IMR-90 (cell line): ENCODE measurements around the gene COL1A1. TPM values are rescaled to one million over a fixed set of nuclear protein-coding genes. Genes with fewer than 3 reads are reported as not detected.

Experiments
- ATAC-seq: fragments of 200-7000 bp; cut with Tn5 transposase; 2 replicates; pipeline ENCODE4 v1.9.1; 2020; ENCODE audit warnings: low read depth, mild to moderate bottlenecking, moderate library complexity
- BruUV-seq: library from RNA; stranded (reverse); fragments of 400-500 nt; replicated peaks from 2 replicates; lab custom pipeline; 2021; lab: Mats Ljungman, UMichigan
- CTCF ChIA-PET: fragments of 300-600 bp; formaldehyde crosslinking; extraction: SDS; loops from one replicate; lab custom pipeline; 2021; ENCODE audit warnings: antibody characterized with exemption; lab: Yijun Ruan, JAX
- POLR2A ChIA-PET: fragments of 300-600 bp; sonication (Branson Sonifier 250); formaldehyde crosslinking; loops from one replicate; lab custom pipeline; 2022; ENCODE audit warnings: antibody characterized with exemption; ENCODE audit not compliant: unreplicated experiment; lab: Charles Lee
- DNase-seq: peaks from one replicate; pipeline ENCODE4 v3.0.0; 2013
- H2AFZ ChIP-seq: replicated peaks from 2 replicates; pipeline ENCODE3; 2013; ENCODE audit warnings: low read length, mild to moderate bottlenecking; ENCODE audit not compliant: poor library complexity
- H2AK5ac ChIP-seq: 2 replicates; pipeline ENCODE4 v1.6.1; 2013; ENCODE audit warnings: low read depth, low read length, inconsistent platforms
- H2AK9ac ChIP-seq: replicated peaks from 2 replicates; pipeline ENCODE3; 2013; ENCODE audit warnings: mild to moderate bottlenecking, low read depth, low read length, moderate library complexity; ENCODE audit not compliant: poor library complexity
- H2BK120ac ChIP-seq: 2 replicates; pipeline ENCODE4 v1.6.1; 2013; ENCODE audit warnings: low read depth, low read length, inconsistent platforms
- H2BK15ac ChIP-seq: 3 replicates; pipeline ENCODE4 v1.6.1; 2013; ENCODE audit warnings: low read depth, low read length, inconsistent platforms
- H2BK20ac ChIP-seq: 2 replicates; pipeline ENCODE4 v1.6.1; 2013; ENCODE audit warnings: low read depth, mild to moderate bottlenecking, inconsistent platforms, low read length, moderate library complexity
- H2BK5ac ChIP-seq: 2 replicates; pipeline ENCODE4 v1.6.1; 2013; ENCODE audit warnings: mild to moderate bottlenecking, low read depth, low read length, inconsistent platforms; ENCODE audit not compliant: poor library complexity, severe bottlenecking
- H3K14ac ChIP-seq: replicated peaks from 2 replicates; pipeline ENCODE4 v1.6.1; 2013; ENCODE audit warnings: low read depth, low read length, inconsistent platforms
- H3K18ac ChIP-seq: 2 replicates; pipeline ENCODE4 v1.6.1; 2013; ENCODE audit warnings: low read depth, low read length, control low read depth
- H3K23ac ChIP-seq: 2 replicates; pipeline ENCODE4 v1.6.1; 2013; ENCODE audit warnings: low read depth, low read length, inconsistent platforms
- H3K27ac ChIP-seq: 2 replicates; pipeline ENCODE4 v1.5.1; 2013; ENCODE audit warnings: mild to moderate bottlenecking, control low read depth, low read length; ENCODE audit not compliant: insufficient read depth
- H3K27me3 ChIP-seq: 2 replicates; pipeline ENCODE4 v1.6.1; 2013; ENCODE audit warnings: low read length; ENCODE audit not compliant: control insufficient read depth, insufficient read depth
- H3K36me3 ChIP-seq: 2 replicates; pipeline ENCODE4 v1.6.1; 2013; ENCODE audit warnings: low read length, mixed read lengths; ENCODE audit not compliant: control insufficient read depth, insufficient read depth
- H3K4ac ChIP-seq: 2 replicates; pipeline ENCODE4 v1.6.1; 2013; ENCODE audit warnings: low read depth, low read length, inconsistent platforms
- H3K4me1 ChIP-seq: 2 replicates; pipeline ENCODE4 v1.6.1; 2013; ENCODE audit warnings: low read length, mixed read lengths; ENCODE audit not compliant: control insufficient read depth, insufficient read depth
- H3K4me2 ChIP-seq: 2 replicates; pipeline ENCODE4 v1.6.1; 2013; ENCODE audit warnings: low read depth, mild to moderate bottlenecking, control low read depth, low read length, moderate library complexity
- H3K4me3 ChIP-seq: 2 replicates; pipeline ENCODE4 v1.5.1; 2013; ENCODE audit warnings: low read depth, mild to moderate bottlenecking, control low read depth, low read length, moderate library complexity; ENCODE audit not compliant: insufficient read depth
- H3K56ac ChIP-seq: 2 replicates; pipeline ENCODE4 v1.6.1; 2013; ENCODE audit warnings: low read length, inconsistent platforms; ENCODE audit not compliant: insufficient read depth; ENCODE audit errors: extremely low read depth
- H3K79me1 ChIP-seq, 2 experiments: 2 replicates each; pipeline ENCODE4 v1.6.1; 2013; ENCODE audit warnings: low read length in 2 of 2, inconsistent platforms in 1 of 2, low read depth in 1 of 2
- H3K9ac ChIP-seq: 2 replicates; pipeline ENCODE4 v1.6.1; 2013; ENCODE audit warnings: low read depth, low read length, control low read depth
- H3K9me1 ChIP-seq: 2 replicates; pipeline ENCODE4 v1.6.1; 2013; ENCODE audit warnings: low read length, inconsistent platforms; ENCODE audit not compliant: insufficient read depth
- H3K9me3 ChIP-seq: 2 replicates; pipeline ENCODE4 v1.6.1; 2013; ENCODE audit warnings: low read length; ENCODE audit not compliant: control insufficient read depth, insufficient read depth
- H4K20me1 ChIP-seq: 2 replicates; pipeline ENCODE4 v1.6.1; 2013; ENCODE audit warnings: low read length, inconsistent platforms; ENCODE audit not compliant: insufficient read depth
- H4K5ac ChIP-seq: 2 replicates; pipeline ENCODE4 v1.6.1; 2013; ENCODE audit warnings: mild to moderate bottlenecking, low read depth, low read length, control low read depth
- H4K8ac ChIP-seq, 2 experiments: 2 replicates each; pipeline ENCODE4 v1.6.1; 2013; ENCODE audit warnings: low read depth in 2 of 2, low read length in 2 of 2, control low read depth in 1 of 2, inconsistent platforms in 1 of 2
- H4K91ac ChIP-seq: 2 replicates; pipeline ENCODE4 v1.6.1; 2013; ENCODE audit warnings: low read depth, low read length, inconsistent platforms; ENCODE audit not compliant: insufficient read depth
- BHLHE40 ChIP-seq: fragments of 150-350 bp; IDR thresholded peaks from 2 replicates; pipeline ENCODE4 v1.6.1; 2016; ENCODE audit warnings: mild to moderate bottlenecking, low read depth, low read length
- FOS ChIP-seq: fragments of 150-350 bp; IDR thresholded peaks from 2 replicates; pipeline ENCODE4 v1.6.1; 2016; ENCODE audit warnings: low read depth, low read length
- MAFK ChIP-seq: IDR thresholded peaks from 2 replicates; pipeline ENCODE4 v1.6.1; 2012; ENCODE audit warnings: low read depth, low read length, improper control_type of control experiment
- MAZ ChIP-seq: IDR thresholded peaks from 2 replicates; pipeline ENCODE4 v1.6.1; 2012; ENCODE audit warnings: low read depth, mild to moderate bottlenecking, low read length, improper control_type of control experiment, moderate library complexity, borderline replicate concordance
- MXI1 ChIP-seq: IDR thresholded peaks from 2 replicates; pipeline ENCODE4 v1.6.1; 2012; ENCODE audit warnings: low read depth, mild to moderate bottlenecking, low read length, moderate library complexity, borderline replicate concordance
- POLR2A ChIP-seq: IDR thresholded peaks from 2 replicates; pipeline ENCODE4 v1.6.1; 2012; ENCODE audit warnings: mild to moderate bottlenecking, low read depth, low read length
- WGBS, 2 experiments: methylation state at CpG; one replicate each; pipeline versions ENCODE4 v1.1.5 to v1.1.7; 2013; ENCODE audit warnings: missing lambda C conversion rate in 2 of 2; ENCODE audit not compliant: insufficient read length in 1 of 2; ENCODE audit errors: extremely low coverage in 2 of 2; 5-methylcytosine and 5-hydroxymethylcytosine counted together
- dilution Hi-C: fragments of 300-500 bp; cut with HindIII; formaldehyde crosslinking; loops from one replicate; pipeline ENCODE4 v1.14.3; 2018; ENCODE audit warnings: low sequenced_read_pairs; ENCODE audit not compliant: unreplicated experiment
- in situ Hi-C: fragments of 300-500 bp; cut with MboI; formaldehyde crosslinking; loops from 3 replicates; pipeline ENCODE4 v1.14.3; 2019; ENCODE audit warnings: low sequenced_read_pairs, inconsistent platforms, mixed read lengths
- intact Hi-C: fragments of 100-400 bp; cut with micrococcal nuclease; formaldehyde crosslinking; loops from 2 replicates; pipeline ENCODE4 v1.10.0; 2022
- polyA plus RNA-seq, 3 experiments: library from polyadenylated mRNA; depleted of rRNA; stranded (reverse); fragments of >200 nt; gene quantifications; 2 replicates each; pipeline ENCODE4 v1.2.3, GENCODE V29; 2012; ENCODE audit warnings: low replicate concordance in 1 of 3
- total RNA-seq: library from RNA; depleted of rRNA; stranded (reverse); fragments of >200 nt; gene quantifications from 2 replicates; pipeline ENCODE4 v1.2.3, GENCODE V29; 2012

Gene COL1A1
- total and polyA plus RNA-seq, 2 of the 4 experiments (the other 2 are of a cell fraction), result 2,180 to 4,350 TPM

- H2AK9ac ChIP-seq, result no peak overlapping the region
- H3K36me3 ChIP-seq, result no peaks in the 10 kb centered on the region
- H4K5ac ChIP-seq, result peak overlapping the region; percentile 86
- H3K9me3 ChIP-seq, result no peaks in the 10 kb centered on the region
- peak overlapping the region; percentile 92 for H2BK20ac ChIP-seq
- dilution Hi-C loops, result no loop called here
- DNase-seq (peak; percentile 90), ATAC-seq (peak; percentile 56)
- peak overlapping the region; percentile 62 to 93 for H4K8ac ChIP-seq
- H3K79me1 ChIP-seq, result peaks cover 17 to 61% of the 10 kb centered on the region in 2 experiments
- POLR2A ChIA-PET, result interaction anchor here (0.6 to 3.2 kb wide), 10 partner anchors 9 to 38 kb away, joined by 3 to 35 read pairs (median 6); partner anchors contain the start of gene COL1A1
- no TSS peak for BruUV-seq
- no peak overlapping the region for H2AFZ ChIP-seq
- H2BK5ac ChIP-seq, result peak overlapping the region; percentile 95
- peak overlapping the region; percentile 94 for H2BK120ac ChIP-seq
- H3K23ac ChIP-seq, result peak overlapping the region; percentile 84
- H3K4me3 ChIP-seq, result peak overlapping the region; percentile 41; the same call in 1 of the 2 replicates
- peak overlapping the region; percentile 87 for H3K27ac ChIP-seq
- CTCF ChIA-PET, result interaction anchor here (0.6 to 2.2 kb wide), 2 partner anchors 49 to 85 kb away, joined by 3 to 10 read pairs; no protein-coding TSS in a partner anchor
- peak overlapping the region; percentile 87 for H2BK15ac ChIP-seq
- peak overlapping the region; percentile 84 for H2AK5ac ChIP-seq
- in situ Hi-C loops, result no loop called here
- peak overlapping the region; percentile 94 for H3K14ac ChIP-seq
- intact Hi-C loops, result loop anchor here (1.0 kb wide), 1 partner anchor 47 kb away; no protein-coding TSS in a partner anchor
- TF ChIP-seq FOS, result peak; percentile 33; the same call in 1 of the 2 replicates
- TF ChIP-seq MAZ, result peak; percentile 81
- TF ChIP-seq POLR2A, result peak; percentile 59
- no peak for TF ChIP-seq BHLHE40
- no peak for TF ChIP-seq MAFK
- no peak for TF ChIP-seq MXI1
- peak overlapping the region; percentile 73 for H3K9ac ChIP-seq
- peaks cover 4% of the 10 kb centered on the region; the same call in 1 of the 2 replicates for H4K20me1 ChIP-seq
- H3K4ac ChIP-seq, result peak overlapping the region; percentile 93
- peak overlapping the region; percentile 94 for H3K4me2 ChIP-seq
- H3K9me1 ChIP-seq, result peaks cover 25% of the 10 kb centered on the region
- peak overlapping the region; percentile 96 for H4K91ac ChIP-seq
- H3K4me1 ChIP-seq, result peaks cover 45% of the 10 kb centered on the region
- WGBS, 2 experiments, result no CpG with 5 or more reads among the region's 5 CpGs
- peak overlapping the region; percentile 93 for H3K56ac ChIP-seq
- H3K18ac ChIP-seq, result peak overlapping the region; percentile 94
- H3K27me3 ChIP-seq, result no peaks in the 10 kb centered on the region
These were observed 17.9 kb upstream of the COL1A1 start for GRCh38 chr17:50219342-50219741.
